Retinal pigment epithelial cell (primary cell): ENCODE results near the gene PIPOX.

Experiments
- DNase-seq: peaks from one replicate; pipeline ENCODE4 v3.0.0-alpha.2; 2010; ENCODE audit warnings: low read depth
- H3K4me3 ChIP-seq: 2 replicates; pipeline ENCODE4 v1.5.1; 2011; ENCODE audit warnings: mild to moderate bottlenecking, low read length, control low read depth, moderate library complexity
- TF ChIP-seq, protein P1 (sequence below): conservative IDR thresholded peaks from 2 replicates; pipeline ENCODE4 v1.5.1; 2011; ENCODE audit warnings: low read depth, low read length, control low read depth, inconsistent platforms

Gene PIPOX

DNA sequence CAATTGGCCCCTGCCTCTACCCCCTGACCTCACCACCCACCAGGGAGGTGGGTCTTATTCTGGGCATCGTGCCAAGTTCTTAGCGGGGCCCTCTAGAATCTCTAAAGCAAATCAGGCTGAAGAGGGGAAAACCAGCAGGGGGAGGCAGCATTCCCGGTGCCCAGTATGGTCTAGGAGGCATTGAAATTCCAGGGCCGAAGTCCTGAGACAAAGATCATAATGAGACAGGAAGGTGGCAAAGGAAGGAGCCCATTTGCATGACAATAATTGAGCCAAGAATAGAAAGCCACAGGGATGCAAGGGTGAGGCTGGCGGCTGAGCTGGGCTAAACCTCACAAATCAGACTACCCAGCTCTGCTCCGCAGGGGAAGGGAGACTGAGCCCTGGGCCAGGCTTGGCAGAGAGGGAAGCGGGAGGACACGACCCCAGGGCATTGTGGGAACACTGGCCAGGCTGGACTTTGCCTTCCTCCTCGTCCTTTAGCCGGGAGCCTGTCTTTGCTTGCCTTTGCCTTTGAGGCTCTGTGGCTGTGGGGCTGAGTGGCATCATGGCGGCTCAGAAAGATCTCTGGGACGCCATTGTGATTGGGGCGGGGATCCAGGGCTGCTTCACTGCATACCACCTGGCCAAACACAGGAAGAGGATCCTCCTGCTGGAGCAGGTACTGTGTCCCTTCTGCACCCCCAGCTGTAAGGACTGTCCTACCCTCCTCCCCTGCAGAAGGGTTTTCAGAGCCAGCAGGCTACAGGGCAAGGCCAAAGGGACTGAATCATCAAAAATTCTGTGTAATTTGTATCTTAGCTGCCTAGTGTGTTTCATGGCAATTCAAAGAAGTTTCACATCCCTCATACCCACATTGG lies at the start of gene PIPOX:
Gene PIPOX (plus strand): TSS at position 463 of the 860 bp plus-strand sequence. CDS start 85 bp downstream, at position 548.
- DNase-seq = peak; percentile 48
- H3K4me3 ChIP-seq = peak within 1 kb of the TSS; percentile 7
- TF ChIP-seq, protein P1, sequence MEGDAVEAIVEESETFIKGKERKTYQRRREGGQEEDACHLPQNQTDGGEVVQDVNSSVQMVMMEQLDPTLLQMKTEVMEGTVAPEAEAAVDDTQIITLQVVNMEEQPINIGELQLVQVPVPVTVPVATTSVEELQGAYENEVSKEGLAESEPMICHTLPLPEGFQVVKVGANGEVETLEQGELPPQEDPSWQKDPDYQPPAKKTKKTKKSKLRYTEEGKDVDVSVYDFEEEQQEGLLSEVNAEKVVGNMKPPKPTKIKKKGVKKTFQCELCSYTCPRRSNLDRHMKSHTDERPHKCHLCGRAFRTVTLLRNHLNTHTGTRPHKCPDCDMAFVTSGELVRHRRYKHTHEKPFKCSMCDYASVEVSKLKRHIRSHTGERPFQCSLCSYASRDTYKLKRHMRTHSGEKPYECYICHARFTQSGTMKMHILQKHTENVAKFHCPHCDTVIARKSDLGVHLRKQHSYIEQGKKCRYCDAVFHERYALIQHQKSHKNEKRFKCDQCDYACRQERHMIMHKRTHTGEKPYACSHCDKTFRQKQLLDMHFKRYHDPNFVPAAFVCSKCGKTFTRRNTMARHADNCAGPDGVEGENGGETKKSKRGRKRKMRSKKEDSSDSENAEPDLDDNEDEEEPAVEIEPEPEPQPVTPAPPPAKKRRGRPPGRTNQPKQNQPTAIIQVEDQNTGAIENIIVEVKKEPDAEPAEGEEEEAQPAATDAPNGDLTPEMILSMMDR = peak; percentile 66

DNA sequence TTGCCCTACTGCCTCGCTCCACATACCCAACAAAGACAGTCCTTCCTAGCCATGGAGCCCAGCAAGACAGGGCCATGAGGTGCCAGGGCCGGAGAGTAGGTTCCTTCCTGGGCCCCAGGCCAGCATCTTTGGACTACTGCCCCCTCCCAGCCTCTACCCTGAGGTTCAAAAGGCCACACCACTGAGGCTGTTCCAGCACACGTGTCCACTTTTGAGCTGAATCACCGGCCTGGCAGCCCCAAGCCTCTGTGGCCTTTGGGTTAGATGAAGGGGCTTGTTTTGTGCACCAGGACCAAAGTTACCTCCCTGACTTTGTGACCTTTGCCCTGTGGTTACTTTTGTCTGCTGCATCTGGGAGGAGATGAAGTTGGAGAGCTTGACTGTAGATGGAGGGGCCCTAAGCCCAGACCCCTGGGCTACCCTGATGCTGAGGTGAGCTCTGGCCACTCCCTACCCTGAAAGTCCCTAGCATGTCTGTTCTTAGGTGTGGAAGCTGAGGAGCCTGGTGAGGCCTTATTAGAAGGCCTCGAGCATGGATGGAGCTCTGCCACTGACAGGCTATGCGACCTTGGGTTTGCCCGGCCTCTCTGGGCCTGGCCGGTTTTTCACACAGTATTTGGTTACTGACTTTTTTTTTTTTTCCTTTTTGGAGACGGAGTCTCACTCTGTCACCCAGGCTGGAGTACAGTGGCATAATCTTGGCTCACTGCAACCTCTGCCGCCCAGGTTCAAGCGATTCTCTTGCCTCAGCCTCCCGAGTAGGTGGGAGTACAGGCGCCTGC lies 49.1 kb upstream of the PIPOX start:
- H3K4me3 ChIP-seq = no peak overlapping the region
- no peak for DNase-seq
- TF ChIP-seq, protein P1 = no peak

- H3K4me3 ChIP-seq = no peak overlapping the region
- DNase-seq = no peak
- TF ChIP-seq, protein P1 = no peak
Observed at GRCh38 chr17:28996554-28997096, 46.3 kb upstream of the PIPOX start.

GRCh38 chr17:28997806-28998205 lies 45.1 kb upstream of the PIPOX start:
- TF ChIP-seq, protein P1 = no peak
- H3K4me3 ChIP-seq = no peak overlapping the region
- DNase-seq = no peak

GRCh38 chr17:28999206-28999605 lies 43.7 kb upstream of the PIPOX start:
- TF ChIP-seq, protein P1 = no peak
- no peak overlapping the region for H3K4me3 ChIP-seq
- DNase-seq = no peak

DNA sequence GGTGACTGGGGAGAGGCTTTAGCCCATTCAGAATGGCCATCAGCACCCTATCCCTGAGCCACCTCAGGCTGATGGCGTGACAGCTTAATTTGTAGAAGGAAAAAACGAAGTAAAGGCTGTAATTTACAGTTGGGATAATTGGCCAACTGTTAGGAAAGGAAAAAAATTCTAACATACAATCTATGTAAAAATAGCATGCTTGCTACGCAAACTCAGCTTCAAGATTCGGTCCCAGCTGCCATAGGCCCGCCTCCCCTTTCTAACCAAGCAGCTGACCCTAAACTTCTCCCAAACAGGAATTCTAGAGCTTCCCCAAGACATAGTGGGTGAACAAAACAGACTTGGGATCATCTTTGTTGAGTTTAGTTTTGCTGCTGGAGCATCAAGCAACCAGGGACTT lies 42.0 kb upstream of the PIPOX start:
- no peak for DNase-seq
- TF ChIP-seq, protein P1 = no peak
- H3K4me3 ChIP-seq = no peak overlapping the region
